Measurements from ENCODE around the gene TRABD2A. TPM values are rescaled to one million over a fixed set of nuclear protein-coding genes. Genes with fewer than 3 reads are reported as not detected.
"Not testable (repeated sequence)": the region's sequence is repeated elsewhere in the genome, so short reads cannot be mapped to it uniquely, and the experiment has no call there.

The TRABD2A gene
- total and polyA plus RNA-seq, 3 experiments from 2014 or later, result 20.3 to 36.6 (median 20.8) TPM

DNA sequence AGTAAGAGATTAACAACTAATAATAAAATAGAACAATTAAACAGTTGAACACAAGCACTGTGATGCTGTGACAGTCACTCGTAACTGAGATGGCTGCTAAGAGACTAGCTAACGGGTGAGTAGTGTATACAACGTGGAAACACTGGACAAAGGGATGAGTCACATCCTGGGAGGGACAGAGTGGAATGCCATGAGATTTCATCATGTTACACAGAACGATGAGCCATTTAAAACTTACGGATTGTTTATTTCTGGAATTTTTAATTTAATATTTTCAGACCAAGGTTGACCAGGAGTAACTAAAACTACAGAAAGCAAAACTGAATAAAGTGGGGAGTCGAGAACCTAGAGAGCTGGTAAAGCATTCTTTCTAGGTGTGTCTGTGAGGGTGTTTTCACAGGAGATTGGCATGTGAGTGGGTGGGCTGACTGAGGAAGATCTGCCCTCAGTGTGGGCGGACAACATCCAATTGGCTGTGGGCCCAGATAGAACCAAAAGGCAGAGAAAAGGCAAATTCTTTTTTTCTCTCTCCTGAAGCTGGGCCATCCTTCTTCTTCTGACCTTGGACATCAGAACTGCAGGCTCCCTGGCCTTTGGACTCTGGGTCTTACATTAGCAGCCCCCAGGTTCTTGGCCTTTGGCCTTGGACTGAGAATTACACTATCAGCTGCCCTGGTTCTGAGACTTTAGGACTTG is 39.1 kb upstream of the TRABD2A start:
- no peak overlapping the region for H3K27ac ChIP-seq (ENCODE audit: low read depth, low read length)
- no peaks in the 10 kb centered on the region for H3K36me3 ChIP-seq (ENCODE audit: insufficient read depth, low read length)
- ChIA-PET POLR2A (interaction anchor here (1.0 kb wide), 1 partner anchor 13 kb away, joined by 11 read pairs; no protein-coding TSS in a partner anchor), CTCF (interaction anchor here (1.3 to 3.3 kb wide), 3 partner anchors 14 to 428 kb away, joined by 3 to 14 read pairs (median 6); partner anchors contain the start of gene TMSB10)
- Mint-ChIP-seq H3K4me1 (peaks cover 23 to 30% (median 30%) of the 10 kb centered on the region in 3 donors), H3K27ac (peak overlapping the region in 5 of 8 donors; percentile 18 to 92 (median 51)), H3K4me3 (no peak overlapping the region), H3K27me3 (no peaks in the 10 kb centered on the region), H3K9me3 (no peaks in the 10 kb centered on the region), H3K36me3 (no peaks in the 10 kb centered on the region)
- H3K27me3 ChIP-seq (ENCODE audit: insufficient read depth, low read length, poor library complexity, severe bottlenecking), result no peaks in the 10 kb centered on the region
- H3K9me3 ChIP-seq (ENCODE audit: low read length), result no peaks in the 10 kb centered on the region
- DNase-seq, result peak in 1 of 5 donors; percentile 48
- peaks cover 48% of the 10 kb centered on the region for H3K4me1 ChIP-seq (ENCODE audit: insufficient read depth, low read length)
- H3K4me3 ChIP-seq (ENCODE audit: low read length), result no peak overlapping the region

DNA sequence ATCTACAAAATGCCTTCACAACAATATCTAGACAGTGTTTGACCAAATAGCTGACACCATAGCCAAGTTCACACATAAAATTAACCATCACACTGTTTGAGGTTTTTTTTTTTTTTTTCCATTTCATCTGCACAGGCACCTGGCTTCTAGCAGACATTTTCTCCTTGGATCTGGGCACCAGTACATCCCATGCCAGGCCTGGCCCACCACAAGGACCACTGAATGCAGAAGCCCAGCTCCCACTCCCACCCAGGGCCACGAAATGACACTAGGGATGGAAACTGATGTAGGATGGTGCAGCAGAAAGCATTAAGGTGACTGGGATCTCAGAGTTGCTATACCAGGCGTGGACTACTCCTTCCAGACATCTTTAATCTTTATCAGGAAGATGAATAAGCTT is 37.5 kb upstream of the TRABD2A start:
- Mint-ChIP-seq H3K27ac (peak overlapping the region in 1 of 8 donors; percentile 38), H3K9me3 (no peaks in the 10 kb centered on the region), H3K4me3 (no peak overlapping the region), H3K36me3 (no peaks in the 10 kb centered on the region), H3K27me3 (no peaks in the 10 kb centered on the region), H3K4me1 (peaks cover 16 to 19% (median 19%) of the 10 kb centered on the region in 3 donors)
- Histone ChIP-seq H3K36me3 (ENCODE audit: insufficient read depth, low read length) (no peaks in the 10 kb centered on the region), H3K27ac (ENCODE audit: low read depth, low read length) (no peak overlapping the region), H3K9me3 (ENCODE audit: low read length) (no peaks in the 10 kb centered on the region), H3K4me1 (ENCODE audit: insufficient read depth, low read length) (peaks cover 32% of the 10 kb centered on the region), H3K27me3 (ENCODE audit: insufficient read depth, low read length, poor library complexity, severe bottlenecking) (no peaks in the 10 kb centered on the region), H3K4me3 (ENCODE audit: low read length) (no peak overlapping the region)
- no peak for DNase-seq
- CTCF ChIA-PET, result interaction anchor here (3.3 kb wide), 1 partner anchor 12 kb away, joined by 14 read pairs; the partner anchor contains the start of gene TMSB10
- POLR2A ChIA-PET, result no interaction called here

GRCh38 chr2:84917821-84918220 is 36.9 kb upstream of the TRABD2A start:
- H3K27me3 ChIP-seq (ENCODE audit: insufficient read depth, low read length, poor library complexity, severe bottlenecking); H3K4me3 ChIP-seq (ENCODE audit: low read length); H3K27ac ChIP-seq (ENCODE audit: low read depth, low read length); H3K36me3 ChIP-seq (ENCODE audit: insufficient read depth, low read length); POLR2A ChIA-PET; H3K9me3 ChIP-seq (ENCODE audit: low read length); H3K9me3 Mint-ChIP-seq; H3K4me3 Mint-ChIP-seq; H3K27ac Mint-ChIP-seq; H3K27me3 Mint-ChIP-seq; H3K36me3 Mint-ChIP-seq; DNase-seq: not testable (repeated sequence)
- peaks cover 15 to 19% (median 19%) of the 10 kb centered on the region in 3 donors for H3K4me1 Mint-ChIP-seq
- CTCF ChIA-PET, result interaction anchor here (1.5 to 3.3 kb wide), 2 partner anchors 8 to 12 kb away, joined by 12 to 14 read pairs; partner anchors contain the start of gene TMSB10
- H3K4me1 ChIP-seq (ENCODE audit: insufficient read depth, low read length), result peaks cover 31% of the 10 kb centered on the region

GRCh38 chr2:84915675-84916074 is 34.8 kb upstream of the TRABD2A start:
- H3K4me3 ChIP-seq (ENCODE audit: low read length); H3K36me3 Mint-ChIP-seq; H3K27ac ChIP-seq (ENCODE audit: low read depth, low read length); H3K27me3 ChIP-seq (ENCODE audit: insufficient read depth, low read length, poor library complexity, severe bottlenecking); H3K4me3 Mint-ChIP-seq; DNase-seq; POLR2A ChIA-PET; H3K27ac Mint-ChIP-seq; H3K9me3 ChIP-seq (ENCODE audit: low read length); H3K27me3 Mint-ChIP-seq; CTCF ChIA-PET; H3K9me3 Mint-ChIP-seq; H3K36me3 ChIP-seq (ENCODE audit: insufficient read depth, low read length): not testable (repeated sequence)
- peaks cover 31% of the 10 kb centered on the region for H3K4me1 ChIP-seq (ENCODE audit: insufficient read depth, low read length)
- H3K4me1 Mint-ChIP-seq, result peaks cover 15 to 23% (median 19%) of the 10 kb centered on the region in 3 donors

DNA sequence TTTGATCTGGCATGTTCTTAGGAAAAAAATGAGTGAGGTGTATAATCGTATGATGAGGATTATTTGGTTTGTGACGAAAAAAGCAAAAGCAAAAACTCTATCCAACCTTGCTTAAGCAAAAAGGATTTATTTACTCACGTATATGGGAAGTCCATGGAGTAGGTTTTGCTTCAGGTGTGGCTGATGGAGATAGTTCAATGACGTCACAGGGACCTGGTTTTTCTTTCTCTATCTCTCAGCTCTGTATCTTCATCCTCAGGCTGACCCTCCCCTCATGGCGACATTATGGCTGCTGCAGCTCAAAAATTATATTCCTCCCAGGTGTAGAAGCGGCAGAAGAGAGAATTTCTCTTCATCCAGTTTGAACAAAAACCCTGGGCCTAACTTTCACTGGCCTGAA is 33.5 kb upstream of the TRABD2A start:
- no peak overlapping the region for H3K4me3 Mint-ChIP-seq
- peaks cover 0 to 7% (median 2%) of the 10 kb centered on the region in 5 donors for H3K9me3 Mint-ChIP-seq
- no peak overlapping the region for H3K27ac ChIP-seq (ENCODE audit: low read depth, low read length)
- ChIA-PET POLR2A (no interaction called here), CTCF (interaction anchor here (1.3 to 3.8 kb wide), 2 partner anchors 11 to 24 kb away, joined by 3 to 28 read pairs; no protein-coding TSS in a partner anchor)
- no peak overlapping the region for H3K27ac Mint-ChIP-seq
- H3K36me3 Mint-ChIP-seq, result peaks cover 0 to 4% (median 0%) of the 10 kb centered on the region in 3 donors
- H3K4me1 ChIP-seq (ENCODE audit: insufficient read depth, low read length), result peaks cover 21% of the 10 kb centered on the region
- H3K36me3 ChIP-seq (ENCODE audit: insufficient read depth, low read length), result no peaks in the 10 kb centered on the region
- no peak for DNase-seq
- H3K4me1 Mint-ChIP-seq, result peaks cover 12 to 20% (median 12%) of the 10 kb centered on the region in 3 donors
- H3K27me3 Mint-ChIP-seq, result peaks cover 0 to 1% of the 10 kb centered on the region in 2 donors
- H3K27me3 ChIP-seq (ENCODE audit: insufficient read depth, low read length, poor library complexity, severe bottlenecking), result no peaks in the 10 kb centered on the region
- peaks cover 3% of the 10 kb centered on the region for H3K9me3 ChIP-seq (ENCODE audit: low read length)
- no peak overlapping the region for H3K4me3 ChIP-seq (ENCODE audit: low read length)

GRCh38 chr2:84912984-84913383 is 32.1 kb upstream of the TRABD2A start:
- Histone ChIP-seq H3K27ac (ENCODE audit: low read depth, low read length) (no peak overlapping the region), H3K4me3 (ENCODE audit: low read length) (no peak overlapping the region), H3K27me3 (ENCODE audit: insufficient read depth, low read length, poor library complexity, severe bottlenecking) (no peaks in the 10 kb centered on the region), H3K4me1 (ENCODE audit: insufficient read depth, low read length) (peaks cover 21% of the 10 kb centered on the region), H3K9me3 (ENCODE audit: low read length) (peaks cover 6% of the 10 kb centered on the region), H3K36me3 (ENCODE audit: insufficient read depth, low read length) (no peaks in the 10 kb centered on the region)
- POLR2A ChIA-PET, result no interaction called here
- Mint-ChIP-seq H3K36me3 (peaks cover 0 to 4% (median 0%) of the 10 kb centered on the region in 3 donors), H3K4me1 (peaks cover 19 to 26% (median 22%) of the 10 kb centered on the region in 3 donors), H3K4me3 (no peak overlapping the region), H3K27ac (no peak overlapping the region), H3K9me3 (peaks cover 0 to 12% (median 6%) of the 10 kb centered on the region in 5 donors), H3K27me3 (peaks cover 0 to 1% of the 10 kb centered on the region in 2 donors)
- CTCF ChIA-PET, result interaction anchor here (1.2 to 3.8 kb wide), 2 partner anchors 13 to 33 kb away, joined by 3 to 28 read pairs; no protein-coding TSS in a partner anchor
- DNase-seq, result no peak

DNA sequence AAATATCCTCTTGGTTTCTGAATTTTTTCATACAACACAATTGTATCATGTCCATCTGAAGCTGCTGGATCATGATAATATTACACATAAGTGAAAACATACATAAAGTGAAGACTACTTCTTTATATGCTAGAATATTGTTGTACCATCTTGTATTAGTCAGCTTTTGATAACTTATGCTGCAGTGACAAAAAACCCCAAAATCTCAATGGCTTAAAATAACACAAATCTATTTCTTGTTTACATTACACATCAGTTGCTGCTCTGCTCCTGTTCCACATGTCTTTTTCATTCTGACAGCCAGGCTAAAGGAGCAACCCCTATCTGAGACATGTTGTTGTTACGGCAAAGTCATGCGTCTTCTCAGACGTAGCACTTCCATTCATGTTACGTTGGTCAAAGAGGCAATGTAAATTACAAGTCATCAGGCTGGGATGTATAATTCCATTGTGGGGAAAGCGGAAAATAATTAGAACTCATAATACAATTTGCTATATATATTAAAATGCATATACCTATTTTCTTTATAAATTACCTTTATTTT is 30.3 kb upstream of the TRABD2A start:
- Mint-ChIP-seq H3K36me3 (peaks cover 6 to 18% (median 10%) of the 10 kb centered on the region in 3 donors), H3K4me1 (peaks cover 33 to 38% (median 35%) of the 10 kb centered on the region in 3 donors)

More for the DNA sequence above, 30.3 kb upstream of the TRABD2A start:
- no peaks in the 10 kb centered on the region for H3K36me3 ChIP-seq (ENCODE audit: insufficient read depth, low read length)
- no peak overlapping the region for H3K4me3 ChIP-seq (ENCODE audit: low read length)
- POLR2A ChIA-PET, result interaction anchor here (0.5 kb wide), 1 partner anchor 28 kb away, joined by 3 read pairs; no protein-coding TSS in a partner anchor
- no peak overlapping the region for H3K27ac ChIP-seq (ENCODE audit: low read depth, low read length)
- Mint-ChIP-seq H3K4me3 (no peak overlapping the region), H3K27me3 (peaks cover 0 to 3% of the 10 kb centered on the region in 2 donors), H3K27ac (peak overlapping the region in 1 of 8 donors; percentile 5), H3K9me3 (peaks cover 0 to 12% (median 8%) of the 10 kb centered on the region in 5 donors)
- CTCF ChIA-PET, result interaction anchor here (1.1 to 3.8 kb wide), 2 partner anchors 15 to 170 kb away, joined by 3 to 28 read pairs; no protein-coding TSS in a partner anchor
- peaks cover 23% of the 10 kb centered on the region for H3K4me1 ChIP-seq (ENCODE audit: insufficient read depth, low read length)
- DNase-seq, result no peak
- peaks cover 6% of the 10 kb centered on the region for H3K9me3 ChIP-seq (ENCODE audit: low read length)
- H3K27me3 ChIP-seq (ENCODE audit: insufficient read depth, low read length, poor library complexity, severe bottlenecking), result no peaks in the 10 kb centered on the region
